GM19463 (cell line): ENCODE data around the gene BLOC1S1.
A peak's percentile ranks its signal among the peaks of the same experiment; 100 is the strongest.

Experiments
- ATAC-seq: cut with Tn5 transposase; IDR thresholded peaks from one replicate; pipeline ENCODE4 v1.9.1; 2021; ENCODE audit warnings: mild to moderate bottlenecking, moderate library complexity; ENCODE audit not compliant: unreplicated experiment

The BLOC1S1 gene

GRCh38 chr12:55694188-55694515 lies 21.7 kb upstream of the BLOC1S1 start:
- no peak for ATAC-seq

- ATAC-seq: no peak
Measured at GRCh38 chr12:55694651-55695050, 21.2 kb upstream of the BLOC1S1 start.

GRCh38 chr12:55695349-55695748 lies 20.5 kb upstream of the BLOC1S1 start:
- ATAC-seq: no peak

- no peak for ATAC-seq
Measured at GRCh38 chr12:55696141-55696540, 19.7 kb upstream of the BLOC1S1 start.

GRCh38 chr12:55696796-55697462 lies 18.9 kb upstream of the BLOC1S1 start:
- no peak for ATAC-seq

- ATAC-seq: no peak
Measured at GRCh38 chr12:55697686-55698085, 18.2 kb upstream of the BLOC1S1 start.

GRCh38 chr12:55698241-55698955 lies 17.4 kb upstream of the BLOC1S1 start:
- ATAC-seq: no peak

- ATAC-seq: no peak
Measured at GRCh38 chr12:55698965-55699364, 16.9 kb upstream of the BLOC1S1 start.

GRCh38 chr12:55699471-55700055 lies 16.3 kb upstream of the BLOC1S1 start:
- no peak for ATAC-seq

GRCh38 chr12:55700255-55701018 lies 15.4 kb upstream of the BLOC1S1 start:
- peak; percentile 41 for ATAC-seq

GRCh38 chr12:55702861-55703260 lies 13.0 kb upstream of the BLOC1S1 start:
- no peak for ATAC-seq

GRCh38 chr12:55703288-55703687 lies 12.6 kb upstream of the BLOC1S1 start:
- ATAC-seq: no peak

GRCh38 chr12:55703901-55704761 lies 11.7 kb upstream of the BLOC1S1 start:
- ATAC-seq: no peak

GRCh38 chr12:55704824-55705718 lies 10.8 kb upstream of the BLOC1S1 start:
- no peak for ATAC-seq

- no peak for ATAC-seq
Measured at GRCh38 chr12:55705782-55706402, 10.0 kb upstream of the BLOC1S1 start.

- ATAC-seq: no peak
Measured at GRCh38 chr12:55706568-55707218, 9.2 kb upstream of the BLOC1S1 start.

- ATAC-seq: no peak
Measured at GRCh38 chr12:55707219-55707671, 8.6 kb upstream of the BLOC1S1 start.

GRCh38 chr12:55707841-55708694 lies 7.8 kb upstream of the BLOC1S1 start, which contains the start of gene ITGA7:
TSS of gene ITGA7 (minus strand) at chr12:55707904. CDS start at chr12:55707682, 222 bp downstream.
- ATAC-seq: peak; percentile 81
